HL-60 (cell line): ENCODE results near the gene STK40.

ENCODE experiments used
- POLR2AphosphoS5 ChIP-seq: IDR thresholded peaks from 2 replicates; pipeline ENCODE4 v1.6.1; 2012; ENCODE audit warnings: low read depth
- TF ChIP-seq, protein P1 (sequence below): IDR thresholded peaks from one replicate; pipeline ENCODE4 v1.5.1; 2011; ENCODE audit warnings: low read length, control low read depth, inconsistent platforms; ENCODE audit not compliant: insufficient read depth

DNA sequence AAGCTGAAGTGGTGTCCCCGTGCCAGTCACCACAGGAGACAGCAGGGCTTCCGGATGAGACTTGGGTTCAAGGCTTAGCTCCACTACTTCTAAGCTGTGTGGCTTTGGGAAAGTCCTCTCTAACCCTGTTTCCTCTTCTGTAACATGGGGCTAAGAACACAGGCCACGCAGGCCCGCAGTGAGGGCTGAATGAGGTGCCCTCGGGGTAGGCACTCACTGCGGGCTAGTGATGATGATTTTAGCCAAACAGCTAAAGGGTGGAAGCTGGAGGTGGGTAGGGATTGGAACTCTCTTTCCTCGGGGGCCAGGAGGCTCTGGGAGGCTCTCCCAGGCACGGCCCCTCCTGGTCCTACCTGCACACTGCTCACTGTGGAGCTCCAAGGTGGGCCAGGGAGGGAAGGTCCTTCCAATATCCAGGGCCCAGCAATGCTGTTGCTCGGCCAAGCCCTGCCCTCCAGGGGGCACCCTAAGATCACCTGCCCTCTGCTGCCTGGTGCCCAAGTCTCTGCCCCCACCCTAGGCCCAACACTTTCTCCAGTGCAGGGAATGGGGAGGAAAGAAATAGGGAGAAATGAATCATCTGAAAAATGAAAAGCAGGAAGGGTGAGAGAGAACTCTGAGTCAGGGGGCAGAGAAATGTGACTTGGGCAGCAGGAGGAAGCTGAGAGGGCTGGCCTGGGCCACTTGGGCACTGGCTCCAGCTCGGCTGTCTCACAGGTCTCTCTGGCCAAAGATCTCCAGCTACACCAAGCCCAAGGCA lies 43.1 kb downstream of the STK40 start:
- TF ChIP-seq POLR2AphosphoS5: no peak
- TF ChIP-seq, protein P1, sequence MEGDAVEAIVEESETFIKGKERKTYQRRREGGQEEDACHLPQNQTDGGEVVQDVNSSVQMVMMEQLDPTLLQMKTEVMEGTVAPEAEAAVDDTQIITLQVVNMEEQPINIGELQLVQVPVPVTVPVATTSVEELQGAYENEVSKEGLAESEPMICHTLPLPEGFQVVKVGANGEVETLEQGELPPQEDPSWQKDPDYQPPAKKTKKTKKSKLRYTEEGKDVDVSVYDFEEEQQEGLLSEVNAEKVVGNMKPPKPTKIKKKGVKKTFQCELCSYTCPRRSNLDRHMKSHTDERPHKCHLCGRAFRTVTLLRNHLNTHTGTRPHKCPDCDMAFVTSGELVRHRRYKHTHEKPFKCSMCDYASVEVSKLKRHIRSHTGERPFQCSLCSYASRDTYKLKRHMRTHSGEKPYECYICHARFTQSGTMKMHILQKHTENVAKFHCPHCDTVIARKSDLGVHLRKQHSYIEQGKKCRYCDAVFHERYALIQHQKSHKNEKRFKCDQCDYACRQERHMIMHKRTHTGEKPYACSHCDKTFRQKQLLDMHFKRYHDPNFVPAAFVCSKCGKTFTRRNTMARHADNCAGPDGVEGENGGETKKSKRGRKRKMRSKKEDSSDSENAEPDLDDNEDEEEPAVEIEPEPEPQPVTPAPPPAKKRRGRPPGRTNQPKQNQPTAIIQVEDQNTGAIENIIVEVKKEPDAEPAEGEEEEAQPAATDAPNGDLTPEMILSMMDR: peak; percentile 94
